GM19468 (cell line): Measurements from ENCODE around the gene GTF2A1L.
"Not testable (repeated sequence)": the region's sequence is repeated elsewhere in the genome, so short reads cannot be mapped to it uniquely, and the experiment has no call there.

Experiments
- ATAC-seq: cut with Tn5 transposase; IDR thresholded peaks from one replicate; pipeline ENCODE4 v1.9.1; 2021; ENCODE audit warnings: mild to moderate bottlenecking, moderate library complexity, moderate number of reproducible peaks; ENCODE audit not compliant: unreplicated experiment; ENCODE audit errors: extremely low read depth

Gene GTF2A1L

DNA sequence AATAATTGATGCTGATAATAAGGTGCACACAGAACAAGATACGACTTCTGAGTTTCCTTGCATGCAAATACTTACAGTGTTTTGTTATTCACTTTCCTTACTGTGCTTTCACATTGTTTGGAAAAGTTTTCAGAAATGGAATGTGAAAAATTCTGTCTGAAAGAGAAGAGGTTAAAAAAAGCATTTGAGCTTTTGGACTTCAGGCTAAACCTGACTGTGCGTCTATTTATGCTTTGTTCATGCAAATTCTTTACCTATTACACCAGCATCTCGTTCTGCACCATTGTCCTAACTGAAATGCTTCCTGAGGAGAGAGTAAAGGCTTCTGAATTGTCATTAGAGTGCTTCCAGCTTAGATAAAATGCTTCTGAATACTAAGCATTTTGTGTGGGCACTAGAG, 76.5 kb downstream of the GTF2A1L start:
- no peak for ATAC-seq

DNA sequence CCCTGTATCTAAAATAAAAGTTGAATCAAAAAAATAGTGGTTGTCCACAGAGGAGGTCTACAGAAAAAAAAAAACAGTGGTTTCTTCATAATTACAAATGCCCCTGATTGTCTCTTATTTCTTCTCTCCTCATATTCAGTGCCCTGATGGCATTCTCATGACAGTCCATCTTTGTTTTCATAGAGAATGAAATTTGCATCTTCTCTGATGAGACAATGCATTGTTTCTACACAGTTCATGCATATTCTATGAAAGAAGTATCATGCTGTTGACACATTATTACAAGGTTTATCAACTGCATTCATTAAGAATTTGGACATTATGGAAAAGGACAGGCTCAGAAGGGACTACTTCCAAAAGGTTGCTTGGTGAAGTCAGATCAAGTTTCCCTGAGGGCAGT, 78.3 kb downstream of the GTF2A1L start:
- no peak for ATAC-seq

GRCh38 chr2:48696881-48697280, 79.2 kb downstream of the GTF2A1L start:
- no peak for ATAC-seq

DNA sequence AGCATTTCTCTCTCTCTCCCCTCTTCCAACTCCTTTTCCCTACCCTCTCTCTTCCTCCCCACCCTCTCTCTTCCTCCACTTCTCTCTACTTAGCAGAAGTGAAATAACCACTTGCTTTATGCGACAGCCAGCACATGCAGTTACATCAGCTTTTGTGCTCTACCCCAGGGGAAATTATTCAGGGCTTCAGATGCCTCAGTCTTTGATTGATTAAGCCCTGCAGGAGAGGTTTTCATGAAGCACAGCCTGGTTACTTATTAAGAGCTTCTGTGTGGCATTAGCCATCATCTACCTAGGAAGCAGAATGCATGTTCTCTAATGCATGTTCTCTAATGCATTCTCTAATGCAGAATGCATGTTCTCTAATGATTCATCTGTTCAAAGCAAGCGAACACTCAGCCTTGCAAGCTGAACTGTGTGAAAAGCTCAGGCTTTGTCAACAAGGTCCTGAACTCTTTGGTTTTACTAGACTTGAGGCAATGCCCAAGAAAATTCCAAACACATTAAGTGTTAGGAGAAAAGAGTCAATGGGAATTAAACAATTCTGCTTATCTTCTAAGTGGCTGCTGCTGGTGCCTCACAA, 81.8 kb downstream of the GTF2A1L start:
- ATAC-seq = no peak

- ATAC-seq = not testable (repeated sequence)
These were observed 86.0 kb downstream of the GTF2A1L start for GRCh38 chr2:48703621-48704020.

- no peak for ATAC-seq
These were observed 89.8 kb downstream of the GTF2A1L start for GRCh38 chr2:48707466-48707865.

DNA sequence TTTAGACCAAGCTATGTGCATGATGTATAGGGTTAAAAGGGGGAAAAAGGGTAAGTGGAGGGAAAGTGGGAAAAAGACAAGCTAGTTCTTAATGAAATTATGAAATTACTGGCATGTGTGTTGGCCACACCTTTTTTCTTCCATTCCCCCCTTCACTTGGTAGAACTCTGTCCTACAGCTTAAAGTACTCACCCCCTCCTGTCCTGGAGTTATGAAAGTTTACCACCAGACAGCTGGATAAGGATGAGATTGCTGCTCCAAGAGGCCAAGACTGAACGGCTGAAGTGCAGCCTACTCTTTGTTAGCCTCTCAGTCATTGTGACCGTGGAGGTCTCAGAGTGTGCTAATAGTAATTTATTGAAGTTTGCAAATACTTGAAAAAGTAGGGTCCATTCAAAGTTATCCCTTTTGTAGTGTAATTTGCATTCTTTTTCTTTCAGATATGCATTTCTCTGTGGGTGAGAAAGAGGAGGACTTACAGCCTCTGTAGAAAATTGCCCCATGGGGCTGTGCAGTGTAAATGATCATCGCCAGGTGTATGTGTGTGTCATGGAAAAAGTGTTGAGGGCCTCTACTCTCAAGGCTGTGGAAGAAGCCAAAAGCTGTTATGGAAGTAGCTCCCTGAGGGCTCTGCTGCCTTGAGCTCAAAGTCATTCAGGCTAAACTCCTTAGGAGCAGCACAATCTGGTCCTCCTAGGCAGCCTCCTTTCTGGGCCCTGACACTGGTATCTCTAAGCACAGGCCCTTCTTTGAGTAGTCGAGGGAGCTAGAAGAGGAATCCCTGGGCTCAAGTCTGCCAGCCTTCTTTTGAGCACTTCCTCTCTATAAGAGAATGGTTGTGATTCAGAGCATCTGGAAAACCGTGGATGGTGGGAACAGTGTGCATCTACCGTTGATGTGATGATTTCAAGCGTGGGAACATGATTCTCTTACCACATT, 91.7 kb downstream of the GTF2A1L start:
- ATAC-seq = no peak

DNA sequence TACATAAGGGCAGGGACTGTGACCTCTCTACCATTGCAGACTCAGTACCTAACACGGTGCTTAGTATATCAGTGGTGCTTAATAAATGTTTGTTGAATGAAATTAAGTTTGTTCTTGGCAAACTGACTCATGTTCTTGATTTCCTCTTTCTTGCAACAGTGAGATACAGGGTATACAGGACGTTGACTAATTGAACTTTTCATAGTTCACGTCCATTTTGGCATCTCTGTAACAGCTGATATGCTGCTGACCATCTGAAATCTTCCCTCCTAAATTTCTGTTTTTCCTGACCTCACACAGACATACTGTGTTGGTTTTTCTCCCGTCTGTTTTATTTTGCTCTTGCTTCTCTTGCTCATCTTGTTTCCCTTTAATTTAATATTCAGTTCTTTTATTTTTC, 93.7 kb downstream of the GTF2A1L start:
- no peak for ATAC-seq

DNA sequence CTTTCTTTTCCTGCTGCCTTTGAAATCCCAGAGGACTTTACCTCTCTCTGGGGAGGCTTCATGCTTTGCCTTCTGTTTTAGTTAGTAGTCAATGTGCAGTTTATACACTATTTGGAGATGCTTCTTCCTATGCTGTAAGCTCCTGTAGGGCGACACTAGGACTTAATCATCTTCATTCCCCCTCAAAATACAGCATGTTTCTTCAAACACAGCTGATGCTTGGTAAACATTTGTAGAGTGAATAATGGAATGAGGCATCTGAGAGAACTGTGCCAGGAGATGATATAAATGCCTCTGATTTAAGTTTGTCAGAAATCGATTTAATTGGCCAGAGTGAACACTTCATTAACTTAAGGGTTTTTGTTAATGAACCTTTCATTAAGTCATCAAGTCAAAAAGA, 94.5 kb downstream of the GTF2A1L start:
- ATAC-seq = no peak

GRCh38 chr2:48713647-48714046, 96.0 kb downstream of the GTF2A1L start:
- ATAC-seq = no peak

GRCh38 chr2:48714245-48714644, 96.6 kb downstream of the GTF2A1L start:
- no peak for ATAC-seq

DNA sequence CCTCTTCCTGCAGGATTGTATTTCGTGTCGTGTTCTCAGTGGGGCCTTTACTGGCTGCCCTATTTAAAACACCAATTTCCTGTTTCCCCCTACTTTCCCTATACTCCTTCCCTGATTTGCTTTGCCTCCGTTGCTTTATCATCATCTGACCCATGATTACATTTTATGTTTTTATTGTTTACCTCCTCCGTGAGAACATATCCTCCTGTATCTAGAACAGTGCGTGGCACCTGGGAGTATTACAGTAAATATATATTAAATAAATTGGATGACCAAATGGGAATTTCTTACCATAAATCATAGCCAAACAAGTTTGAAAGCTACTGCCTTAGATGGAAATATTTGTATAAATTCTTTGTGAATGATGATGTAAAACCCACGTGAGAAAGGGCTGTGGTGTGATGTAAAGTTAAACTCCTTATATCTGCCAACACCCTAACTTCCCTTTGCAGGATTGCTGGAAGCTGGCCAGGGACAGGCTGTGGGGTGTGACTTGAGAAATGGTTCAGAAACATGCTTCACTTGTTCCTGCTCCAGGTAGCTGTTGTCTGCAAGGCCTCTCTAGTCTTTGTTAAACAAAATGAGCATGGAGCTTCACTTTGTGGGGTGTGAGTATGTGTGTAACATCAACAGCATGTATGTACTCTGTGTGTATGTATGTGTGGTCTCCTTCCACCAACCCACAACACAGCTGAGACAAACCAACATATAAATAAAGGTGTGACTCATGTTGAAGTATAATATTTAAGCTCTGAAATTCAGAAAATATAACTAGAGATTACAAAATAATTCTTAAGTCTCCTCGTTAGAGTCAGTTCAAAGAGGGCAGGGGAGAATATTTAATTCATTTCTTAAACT, 97.6 kb downstream of the GTF2A1L start:
- no peak for ATAC-seq

- ATAC-seq = no peak
These were observed 98.3 kb downstream of the GTF2A1L start for GRCh38 chr2:48715956-48716355.

- no peak for ATAC-seq
These were observed 100.2 kb downstream of the GTF2A1L start for GRCh38 chr2:48717846-48718245.

DNA sequence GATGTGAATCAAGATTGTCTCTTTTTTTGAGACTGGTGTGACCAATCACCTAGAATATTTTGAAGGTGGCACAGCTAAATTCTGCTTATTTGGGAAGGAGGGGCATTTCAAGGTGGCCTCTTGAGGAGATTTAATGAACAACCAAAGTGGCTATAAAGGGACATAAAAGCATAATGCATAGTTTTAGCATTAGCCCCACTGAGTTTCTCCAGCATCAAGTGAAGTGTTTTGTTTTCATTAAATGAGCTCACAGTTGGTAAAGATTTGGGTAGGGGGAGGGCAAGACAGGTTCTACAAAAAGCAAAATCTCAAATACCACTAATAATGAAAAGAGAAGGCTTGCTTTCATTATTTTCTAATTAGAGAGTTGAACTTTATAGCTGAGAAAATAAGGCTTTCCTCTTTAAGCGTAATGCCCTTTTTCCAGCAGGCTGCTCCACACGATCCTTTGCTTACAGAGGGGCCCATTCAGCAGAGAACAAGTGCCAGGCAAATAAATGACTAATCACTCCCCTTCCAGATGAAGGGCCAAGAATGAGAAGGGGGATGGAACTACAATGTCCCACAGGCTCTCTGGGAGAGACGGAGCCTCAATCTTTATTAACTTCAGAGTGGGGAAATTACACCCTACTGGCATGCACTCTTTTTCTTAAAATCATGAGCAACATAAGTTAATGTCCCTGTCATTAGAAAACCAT, 102.0 kb downstream of the GTF2A1L start:
- no peak for ATAC-seq

GRCh38 chr2:48721158-48721557, 103.5 kb downstream of the GTF2A1L start:
- ATAC-seq = no peak

GRCh38 chr2:48722391-48722790, 104.7 kb downstream of the GTF2A1L start:
- ATAC-seq = no peak

DNA sequence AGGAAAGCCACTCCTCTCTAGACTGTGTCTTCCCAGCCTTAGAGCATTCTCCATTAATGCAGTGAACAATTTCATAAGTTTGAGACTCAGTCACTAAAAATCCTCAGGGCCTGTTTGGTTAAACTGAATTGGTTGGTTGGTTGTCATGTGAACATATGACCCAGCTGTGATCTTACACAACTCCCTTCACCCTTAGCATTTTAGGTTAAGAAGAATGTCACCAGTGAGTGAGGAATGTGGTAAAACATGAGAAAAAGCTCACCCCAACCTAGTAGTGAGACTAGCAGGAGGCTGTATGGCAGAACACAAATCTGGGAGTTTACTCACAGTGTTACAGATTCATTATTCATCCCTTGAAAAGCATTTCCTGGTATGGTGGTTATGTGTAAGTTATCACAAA, 105.5 kb downstream of the GTF2A1L start:
- ATAC-seq = no peak

- no peak for ATAC-seq
These were observed 106.6 kb downstream of the GTF2A1L start for GRCh38 chr2:48724278-48724677.
